Esophagus muscularis mucosa (tissue), 3 donors: ENCODE measurements around the gene C16orf74.

Experiments used
- POLR2A ChIP-seq: fragments of 450-650 bp; IDR thresholded peaks from one replicate; pipeline ENCODE4 v1.6.1; 2017; ENCODE audit warnings: antibody characterized with exemption, moderate library complexity, mild to moderate bottlenecking, low read depth
- TF ChIP-seq, protein P1 (sequence below), 3 experiments: fragments of 200-600 bp in 2 of 3; fragments of 450-650 bp in 1 of 3; sonication (generic) in 2 of 3; IDR thresholded peaks; one replicate each; pipeline ENCODE4 v1.5.1; 2017 to 2019; ENCODE audit warnings: antibody characterized with exemption in 3 of 3, mild to moderate bottlenecking in 2 of 3, moderate library complexity in 1 of 3

DNA sequence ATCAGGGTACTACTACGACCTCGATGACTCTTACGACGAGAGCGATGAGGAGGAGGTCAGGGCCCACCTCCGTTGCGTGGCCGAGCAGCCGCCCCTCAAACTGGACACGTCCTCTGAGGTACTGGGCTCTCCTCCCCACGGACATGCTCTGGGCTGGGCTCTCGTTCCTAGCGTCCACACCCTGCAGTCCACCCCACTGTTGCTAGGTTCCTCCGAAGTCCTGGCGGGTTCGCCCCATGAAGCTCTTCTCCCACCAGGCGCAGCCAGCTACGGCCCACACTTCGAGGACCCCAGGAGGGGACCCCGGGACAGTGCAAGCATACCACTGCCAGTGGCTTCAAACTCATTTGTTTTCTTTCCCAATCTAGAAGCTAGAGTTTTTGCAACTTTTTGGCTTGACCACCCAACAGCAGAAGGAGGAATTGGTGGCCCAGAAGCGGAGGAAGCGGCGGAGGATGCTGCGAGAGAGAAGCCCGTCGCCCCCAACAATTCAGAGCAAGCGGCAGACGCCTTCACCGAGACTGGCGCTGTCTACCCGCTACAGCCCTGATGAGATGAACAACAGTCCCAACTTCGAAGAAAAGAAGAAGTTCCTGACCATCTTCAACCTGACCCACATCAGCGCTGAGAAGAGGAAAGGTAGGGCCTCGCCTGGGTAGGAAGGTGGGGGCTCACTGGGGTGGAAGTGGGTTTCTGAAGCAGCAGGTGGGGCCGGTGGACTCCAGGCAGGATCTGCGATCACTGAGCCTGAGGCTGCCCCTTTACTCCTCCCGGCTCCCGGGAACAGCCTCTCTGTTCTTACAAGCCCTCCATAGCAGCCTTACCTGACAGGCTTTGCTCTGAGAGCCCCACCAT is 87.7 kb downstream of the C16orf74 start:
- TF ChIP-seq POLR2A = no peak
- TF ChIP-seq, protein P1, sequence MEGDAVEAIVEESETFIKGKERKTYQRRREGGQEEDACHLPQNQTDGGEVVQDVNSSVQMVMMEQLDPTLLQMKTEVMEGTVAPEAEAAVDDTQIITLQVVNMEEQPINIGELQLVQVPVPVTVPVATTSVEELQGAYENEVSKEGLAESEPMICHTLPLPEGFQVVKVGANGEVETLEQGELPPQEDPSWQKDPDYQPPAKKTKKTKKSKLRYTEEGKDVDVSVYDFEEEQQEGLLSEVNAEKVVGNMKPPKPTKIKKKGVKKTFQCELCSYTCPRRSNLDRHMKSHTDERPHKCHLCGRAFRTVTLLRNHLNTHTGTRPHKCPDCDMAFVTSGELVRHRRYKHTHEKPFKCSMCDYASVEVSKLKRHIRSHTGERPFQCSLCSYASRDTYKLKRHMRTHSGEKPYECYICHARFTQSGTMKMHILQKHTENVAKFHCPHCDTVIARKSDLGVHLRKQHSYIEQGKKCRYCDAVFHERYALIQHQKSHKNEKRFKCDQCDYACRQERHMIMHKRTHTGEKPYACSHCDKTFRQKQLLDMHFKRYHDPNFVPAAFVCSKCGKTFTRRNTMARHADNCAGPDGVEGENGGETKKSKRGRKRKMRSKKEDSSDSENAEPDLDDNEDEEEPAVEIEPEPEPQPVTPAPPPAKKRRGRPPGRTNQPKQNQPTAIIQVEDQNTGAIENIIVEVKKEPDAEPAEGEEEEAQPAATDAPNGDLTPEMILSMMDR (IDR thresholded peaks at IDR 0.05) = no peak
